Transverse colon (tissue), 4 donors: Measurements from ENCODE around the gene NCOR1.

Source experiments
- CTCF ChIP-seq, 5 experiments: fragments of 200-600 bp in 3 of 5; fragments of 450-650 bp in 2 of 5; sonication (generic) in 3 of 5; IDR thresholded peaks; 1 replicate in 2 of 5; 2 replicates in 3 of 5; pipeline ENCODE4 v1.5.1; 2016 to 2017; ENCODE audit warnings: antibody characterized with exemption in 5 of 5, inconsistent platforms in 3 of 5, mild to moderate bottlenecking in 2 of 5, moderate library complexity in 1 of 5
- EP300 ChIP-seq: sonication (generic); formaldehyde crosslinking; IDR thresholded peaks from one replicate; pipeline ENCODE4 v1.6.1; 2017; ENCODE audit warnings: antibody characterized with exemption, low read depth
- POLR2A ChIP-seq: fragments of 450-650 bp; IDR thresholded peaks from one replicate; pipeline ENCODE4 v1.6.1; 2016; ENCODE audit warnings: antibody characterized with exemption, mild to moderate bottlenecking, moderate library complexity
- POLR2AphosphoS5 ChIP-seq, 3 donors: sonication (generic); formaldehyde crosslinking; IDR thresholded peaks; one replicate each; pipeline ENCODE4 v1.6.1; 2016; ENCODE audit warnings: antibody characterized with exemption in 3 of 3

DNA sequence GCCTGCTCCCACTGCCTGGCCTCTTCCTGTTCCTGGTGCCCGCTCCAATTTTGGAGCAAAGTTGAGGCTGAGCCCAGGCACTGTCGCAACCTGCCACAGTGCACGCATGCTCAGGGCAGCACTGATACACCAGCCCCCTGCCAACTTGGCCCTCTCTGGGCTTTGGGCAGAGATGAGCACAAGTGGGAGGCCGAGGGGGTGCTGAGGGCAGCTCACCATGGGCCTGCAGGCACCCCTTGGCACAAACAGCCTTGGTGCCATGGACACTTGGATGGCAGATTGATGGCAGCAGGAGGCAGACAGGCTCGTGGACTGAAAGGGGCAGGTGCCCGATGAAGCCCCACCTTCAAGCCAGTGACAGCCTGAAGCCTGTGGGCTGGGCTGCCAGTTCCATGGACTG lies 44.6 kb upstream of the NCOR1 start:
- no peak for TF ChIP-seq POLR2AphosphoS5 (IDR thresholded peaks at IDR 0.05)
- no peak for TF ChIP-seq POLR2A
- TF ChIP-seq CTCF (IDR thresholded peaks at IDR 0.05): no peak
- TF ChIP-seq EP300: no peak
